Measurements from ENCODE around the gene MICAL2.

Gene MICAL2

GRCh38 chr11:12110201-12110713 is at the start of gene MICAL2:
TSS of gene MICAL2 (plus strand) at chr11:12110590. CDS start at chr11:12162156, 51,566 bp downstream.
- DNase-seq: peak; percentile 87 to 93

GRCh38 chr11:12061851-12062560 is 48.4 kb upstream of the MICAL2 start:
- peak in 1 of 2 experiments; percentile 11 for DNase-seq

GRCh38 chr11:12063251-12063650 is 47.1 kb upstream of the MICAL2 start:
- DNase-seq: no peak

GRCh38 chr11:12064136-12064953 is 46.0 kb upstream of the MICAL2 start:
- no peak for DNase-seq

- no peak for DNase-seq
These were observed 45.5 kb upstream of the MICAL2 start for GRCh38 chr11:12064954-12065280.

GRCh38 chr11:12066056-12066798 is 44.2 kb upstream of the MICAL2 start:
- no peak for DNase-seq

- DNase-seq: no peak
These were observed 43.4 kb upstream of the MICAL2 start for GRCh38 chr11:12066799-12067508.

GRCh38 chr11:12067796-12068357 is 42.5 kb upstream of the MICAL2 start:
- no peak for DNase-seq

GRCh38 chr11:12069066-12069676 is 41.2 kb upstream of the MICAL2 start:
- DNase-seq: no peak

- DNase-seq: no peak
These were observed 39.7 kb upstream of the MICAL2 start for GRCh38 chr11:12070446-12071267.

- no peak for DNase-seq
These were observed 38.8 kb upstream of the MICAL2 start for GRCh38 chr11:12071574-12071973.

- DNase-seq: no peak
These were observed 37.0 kb upstream of the MICAL2 start for GRCh38 chr11:12073436-12073835.

GRCh38 chr11:12073886-12074285 is 36.5 kb upstream of the MICAL2 start:
- DNase-seq: no peak

- no peak for DNase-seq
These were observed 35.7 kb upstream of the MICAL2 start for GRCh38 chr11:12074529-12075195.

- DNase-seq: no peak
These were observed 35.1 kb upstream of the MICAL2 start for GRCh38 chr11:12075291-12075690.

GRCh38 chr11:12075822-12076821 is 34.3 kb upstream of the MICAL2 start:
- DNase-seq: no peak

GRCh38 chr11:12076840-12077534 is 33.4 kb upstream of the MICAL2 start:
- no peak for DNase-seq

GRCh38 chr11:12077535-12078280 is 32.7 kb upstream of the MICAL2 start:
- no peak for DNase-seq

Measured in activated T-cell treated with anti-CD3 and anti-CD28 coated beads, Interleukin-2, amount 50 U/mL, for 48 hours (primary cell).